Mesenchymal stem cell (in vitro differentiated cells and primary cell): ENCODE results near the gene GRAMD2A.
A peak's percentile ranks its signal among the peaks of the same experiment; 100 is the strongest.

Experiments used
- DNase-seq: peaks from one replicate; pipeline ENCODE4 v3.0.0-alpha.2; 2013
- H2AFZ ChIP-seq: one replicate; pipeline ENCODE4 v1.6.1; 2013; ENCODE audit warnings: low read depth, mild to moderate bottlenecking, control low read depth, inconsistent platforms, low read length, moderate library complexity
- H2AK5ac ChIP-seq: 2 replicates; pipeline ENCODE4 v1.6.1; 2013; ENCODE audit warnings: low read length, moderate library complexity, mild to moderate bottlenecking, inconsistent platforms; ENCODE audit not compliant: severe bottlenecking
- H2BK120ac ChIP-seq: one replicate; pipeline ENCODE4 v1.6.1; 2013; ENCODE audit warnings: low read depth, mild to moderate bottlenecking, inconsistent platforms, low read length, moderate library complexity
- H2BK12ac ChIP-seq, 2 experiments: one replicate each; pipeline ENCODE4 v1.6.1; 2013; ENCODE audit warnings: inconsistent platforms in 2 of 2, low read length in 2 of 2, mild to moderate bottlenecking in 2 of 2, moderate library complexity in 2 of 2, control low read depth in 1 of 2
- H2BK15ac ChIP-seq: one replicate; pipeline ENCODE4 v1.6.1; 2013; ENCODE audit warnings: mild to moderate bottlenecking, low read depth, inconsistent platforms; ENCODE audit not compliant: poor library complexity, severe bottlenecking
- H2BK5ac ChIP-seq: 2 replicates; pipeline ENCODE4 v1.6.1; 2013; ENCODE audit warnings: low read depth, mild to moderate bottlenecking, low read length, control low read depth, inconsistent platforms; ENCODE audit not compliant: poor library complexity, severe bottlenecking
- H3K14ac ChIP-seq, 2 experiments: one replicate each; pipeline ENCODE4 v1.6.1; 2013; ENCODE audit warnings: inconsistent platforms in 2 of 2, low read length in 2 of 2, control low read depth in 1 of 2, mild to moderate bottlenecking in 1 of 2, moderate library complexity in 1 of 2
- H3K18ac ChIP-seq, 2 experiments: one replicate each; pipeline ENCODE4 v1.6.1; 2013; ENCODE audit warnings: inconsistent platforms in 2 of 2, low read length in 2 of 2, control low read depth in 1 of 2, low read depth in 1 of 2, mild to moderate bottlenecking in 1 of 2
- H3K23ac ChIP-seq, 2 experiments: one replicate each; pipeline ENCODE4 v1.6.1; 2013; ENCODE audit warnings: inconsistent platforms in 2 of 2, low read length in 2 of 2, mild to moderate bottlenecking in 2 of 2, moderate library complexity in 2 of 2, control low read depth in 1 of 2
- H3K27ac ChIP-seq: 2 replicates; pipeline ENCODE4 v1.5.1; 2013; ENCODE audit warnings: mild to moderate bottlenecking, moderate library complexity, low read length, control low read depth, inconsistent platforms; ENCODE audit not compliant: poor library complexity, severe bottlenecking
- H3K27me3 ChIP-seq, 2 experiments: 2 replicates each; pipeline versions ENCODE4 v1.6.1 to v1.7.0; 2013; ENCODE audit warnings: low read length in 2 of 2, mild to moderate bottlenecking in 2 of 2, moderate library complexity in 2 of 2, control low read depth in 1 of 2, inconsistent platforms in 1 of 2; ENCODE audit not compliant: control insufficient read depth in 1 of 2, insufficient read depth in 1 of 2
- H3K36me3 ChIP-seq, 2 experiments: 2 replicates each; pipeline versions ENCODE4 v1.6.1 to v1.7.0; 2013; ENCODE audit warnings: low read length in 2 of 2, control low read depth in 1 of 2, inconsistent platforms in 1 of 2, low read depth in 1 of 2, mild to moderate bottlenecking in 1 of 2; ENCODE audit not compliant: insufficient read depth in 2 of 2, control insufficient read depth in 1 of 2
- H3K4ac ChIP-seq, 2 experiments: one replicate each; pipeline ENCODE4 v1.6.1; 2013; ENCODE audit warnings: inconsistent platforms in 2 of 2, low read length in 2 of 2, mild to moderate bottlenecking in 2 of 2, moderate library complexity in 2 of 2, control low read depth in 1 of 2, low read depth in 1 of 2
- H3K4me1 ChIP-seq: 2 replicates; pipeline ENCODE4 v1.6.1; 2013; ENCODE audit warnings: low read depth, low read length, control low read depth; ENCODE audit not compliant: control insufficient read depth, insufficient read depth
- H3K4me2 ChIP-seq: 2 replicates; pipeline ENCODE4 v1.6.1; 2013; ENCODE audit warnings: low read length, mild to moderate bottlenecking, inconsistent platforms; ENCODE audit not compliant: poor library complexity, severe bottlenecking
- H3K4me3 ChIP-seq, 2 experiments: 2 replicates each; pipeline versions ENCODE4 v1.5.1 to v1.7.0; 2013; ENCODE audit warnings: low read length in 2 of 2, mild to moderate bottlenecking in 2 of 2, control low read depth in 1 of 2, low read depth in 1 of 2; ENCODE audit not compliant: insufficient read depth in 1 of 2
- H3K79me1 ChIP-seq: replicated peaks from 2 replicates; pipeline ENCODE4 v1.6.1; 2013; ENCODE audit warnings: mild to moderate bottlenecking, control low read depth, low read length, inconsistent platforms; ENCODE audit not compliant: poor library complexity, severe bottlenecking
- H3K9ac ChIP-seq: 2 replicates; pipeline ENCODE4 v1.7.0; 2013; ENCODE audit warnings: mild to moderate bottlenecking, low read length, moderate library complexity
- H3K9me3 ChIP-seq: 2 replicates; pipeline ENCODE4 v1.7.0; 2013; ENCODE audit warnings: mild to moderate bottlenecking, low read length; ENCODE audit not compliant: control insufficient read depth
- H4K8ac ChIP-seq: one replicate; pipeline ENCODE4 v1.6.1; 2013; ENCODE audit warnings: inconsistent platforms, mild to moderate bottlenecking, low read length, moderate library complexity
- H4K91ac ChIP-seq: one replicate; pipeline ENCODE4 v1.6.1; 2013; ENCODE audit warnings: mild to moderate bottlenecking, low read length, inconsistent platforms
- WGBS: methylation state at CpG from one replicate; pipeline ENCODE4 v1.1.7; 2013; ENCODE audit warnings: mixed read lengths; 5-methylcytosine and 5-hydroxymethylcytosine counted together

GRAMD2A gene

DNA sequence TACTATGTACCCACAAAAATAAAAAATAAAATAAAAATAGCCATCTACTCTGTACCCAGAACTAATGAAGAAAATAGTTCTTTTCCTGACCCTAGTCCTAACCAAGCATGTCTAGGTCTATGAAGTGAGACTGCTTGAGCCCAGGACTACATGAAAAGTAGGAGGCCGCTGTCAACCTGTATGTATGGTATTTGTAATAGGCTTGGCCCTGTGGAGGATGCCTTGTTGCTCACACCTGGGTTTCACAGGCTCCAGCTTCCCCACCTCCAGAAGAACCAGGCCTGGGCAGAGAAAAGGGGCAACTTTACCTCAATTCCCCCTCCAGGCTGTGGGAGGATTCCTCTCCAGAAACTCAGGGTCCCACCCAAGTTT is 40.3 kb upstream of the GRAMD2A start:
- H2AK5ac ChIP-seq = peak overlapping the region; percentile 54
- 88% methylated on average over 1 of the region's 1 CpG for WGBS
- peaks cover 15% of the 10 kb centered on the region for H3K79me1 ChIP-seq
- peak overlapping the region; percentile 93 for H3K9ac ChIP-seq
- H3K4ac ChIP-seq = peak overlapping the region in 1 of 2 experiments; percentile 96
- H3K27me3 ChIP-seq = no peaks in the 10 kb centered on the region
- H4K8ac ChIP-seq = peak overlapping the region; percentile 24
- no peak overlapping the region for H3K23ac ChIP-seq
- no peak overlapping the region for H2AFZ ChIP-seq
- H4K91ac ChIP-seq = peak overlapping the region; percentile 62
- no peak overlapping the region for H3K4me2 ChIP-seq
- H3K36me3 ChIP-seq = peaks cover 13 to 34% of the 10 kb centered on the region in 2 experiments
- H3K18ac ChIP-seq = peak overlapping the region; percentile 40 to 89
- H3K9me3 ChIP-seq = no peaks in the 10 kb centered on the region
- H2BK15ac ChIP-seq = peak overlapping the region; percentile 1
- no peak for DNase-seq
- H3K4me3 ChIP-seq = no peak overlapping the region
- H2BK12ac ChIP-seq = peak overlapping the region; percentile 29 to 92
- H2BK5ac ChIP-seq = peak overlapping the region; percentile 9
- peaks cover 13% of the 10 kb centered on the region for H3K4me1 ChIP-seq
- peak overlapping the region; percentile 85 for H3K27ac ChIP-seq
- H3K14ac ChIP-seq = peak overlapping the region in 1 of 2 experiments; percentile 26
- H2BK120ac ChIP-seq = peak overlapping the region; percentile 86

DNA sequence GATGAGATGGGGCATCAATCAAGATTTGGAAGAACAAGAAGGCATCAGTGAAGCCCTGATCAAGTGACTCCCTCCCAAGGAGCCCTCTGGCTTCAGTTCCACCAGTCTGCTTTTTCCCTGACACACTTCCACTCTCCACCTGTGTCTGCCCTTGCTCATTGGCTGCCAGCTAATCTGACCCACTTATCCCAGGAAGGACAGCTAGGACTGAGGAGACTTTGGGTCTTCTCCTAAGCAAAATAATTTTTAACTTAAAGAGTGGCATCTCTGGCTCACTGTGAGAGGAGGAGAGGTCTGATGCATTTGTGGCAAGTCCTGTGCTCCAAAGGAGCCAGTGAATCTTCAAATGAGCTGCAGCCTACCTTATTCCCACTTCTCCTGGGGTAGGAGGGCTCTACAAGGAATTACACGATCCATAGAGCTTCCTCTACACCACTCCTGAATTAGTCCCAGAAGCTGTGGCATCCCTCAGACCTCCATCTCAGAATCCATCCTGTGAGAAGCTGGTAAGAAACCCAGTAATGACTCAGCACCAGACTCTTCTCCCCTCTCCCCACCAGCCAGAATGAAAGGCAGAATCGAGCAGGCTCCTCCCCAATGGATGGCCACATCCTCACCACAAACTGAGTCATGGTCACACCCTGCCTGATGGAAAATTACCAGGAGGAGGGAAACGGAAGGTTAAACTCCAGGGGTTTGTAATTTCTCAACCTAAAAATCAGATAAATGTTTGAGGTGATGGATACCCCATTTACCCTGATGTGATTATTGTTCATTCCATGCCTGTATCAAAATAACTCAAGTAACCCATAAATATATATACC is 39.7 kb upstream of the GRAMD2A start:
- Histone ChIP-seq H3K9ac (peak overlapping the region; percentile 93), H2AK5ac (peak overlapping the region; percentile 98), H2BK120ac (peak overlapping the region; percentile 95), H3K36me3 (peaks cover 13 to 28% of the 10 kb centered on the region in 2 experiments), H2BK5ac (peak overlapping the region; percentile 97), H2BK15ac (no peak overlapping the region), H3K4me1 (peaks cover 17% of the 10 kb centered on the region), H3K79me1 (peaks cover 11% of the 10 kb centered on the region), H3K27ac (peak overlapping the region; percentile 100), H3K4me3 (peak overlapping the region in 1 of 2 experiments; percentile 82), H4K91ac (peak overlapping the region; percentile 97), H3K27me3 (no peaks in the 10 kb centered on the region), H3K18ac (peak overlapping the region; percentile 94 to 97), H2BK12ac (peak overlapping the region; percentile 82 to 97), H3K9me3 (no peaks in the 10 kb centered on the region), H3K23ac (peak overlapping the region; percentile 92 to 96), H2AFZ (no peak overlapping the region), H3K4me2 (peak overlapping the region; percentile 55), H3K4ac (peak overlapping the region; percentile 94 to 97), H4K8ac (peak overlapping the region; percentile 47), H3K14ac (peak overlapping the region in 1 of 2 experiments; percentile 87)
- WGBS = 0% methylated on average over 2 of the region's 3 CpGs
- peak; percentile 99 for DNase-seq

DNA sequence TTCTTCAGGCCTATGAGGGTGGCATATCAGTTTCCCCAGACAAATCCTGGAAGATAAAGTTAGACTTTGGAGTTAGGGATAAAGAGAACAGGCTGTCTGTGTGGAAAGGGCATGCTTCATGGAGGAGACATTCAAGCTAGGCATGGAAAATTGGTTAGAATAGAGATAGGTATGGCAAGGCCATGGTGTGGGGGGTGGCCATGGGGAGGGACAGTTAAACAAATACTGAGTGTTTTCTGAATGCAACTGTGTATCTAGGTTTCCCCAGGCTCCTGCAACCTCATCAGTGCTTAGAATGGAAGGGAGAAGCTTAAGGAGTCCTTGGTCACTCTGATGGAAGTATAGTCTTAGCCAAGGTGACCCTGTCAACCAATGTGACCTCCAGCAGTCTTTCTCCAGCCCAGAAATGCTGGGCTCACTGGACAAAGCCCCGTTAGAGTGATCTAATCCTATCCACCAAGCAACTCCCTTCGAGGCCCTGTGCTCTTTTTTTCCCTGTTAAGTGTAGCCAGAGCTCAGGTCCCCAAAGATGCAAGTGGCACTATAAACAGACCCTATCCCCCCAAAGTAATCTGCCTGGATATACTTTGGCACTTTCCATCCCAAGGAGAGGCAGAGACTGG is 38.9 kb upstream of the GRAMD2A start:
- Histone ChIP-seq H2BK12ac (peak overlapping the region; percentile 82 to 97), H3K36me3 (peaks cover 6 to 20% of the 10 kb centered on the region in 2 experiments), H4K8ac (peak overlapping the region; percentile 47), H3K27me3 (no peaks in the 10 kb centered on the region), H3K4me2 (peak overlapping the region; percentile 55), H3K9ac (peak overlapping the region; percentile 93), H2AFZ (no peak overlapping the region), H3K18ac (peak overlapping the region; percentile 94 to 97), H3K14ac (peak overlapping the region in 1 of 2 experiments; percentile 87), H2BK15ac (peak overlapping the region; percentile 94), H3K4me1 (peaks cover 17% of the 10 kb centered on the region), H2BK5ac (peak overlapping the region; percentile 8), H3K4ac (peak overlapping the region; percentile 94 to 97), H3K27ac (peak overlapping the region; percentile 100), H3K9me3 (no peaks in the 10 kb centered on the region), H2AK5ac (peak overlapping the region; percentile 98), H3K23ac (peak overlapping the region; percentile 75 to 96), H2BK120ac (peak overlapping the region; percentile 95), H3K4me3 (peak overlapping the region in 1 of 2 experiments; percentile 82), H3K79me1 (peaks cover 11% of the 10 kb centered on the region), H4K91ac (peak overlapping the region; percentile 97)
- no peak for DNase-seq
- WGBS = 69% methylated on average over 2 of the region's 2 CpGs

DNA sequence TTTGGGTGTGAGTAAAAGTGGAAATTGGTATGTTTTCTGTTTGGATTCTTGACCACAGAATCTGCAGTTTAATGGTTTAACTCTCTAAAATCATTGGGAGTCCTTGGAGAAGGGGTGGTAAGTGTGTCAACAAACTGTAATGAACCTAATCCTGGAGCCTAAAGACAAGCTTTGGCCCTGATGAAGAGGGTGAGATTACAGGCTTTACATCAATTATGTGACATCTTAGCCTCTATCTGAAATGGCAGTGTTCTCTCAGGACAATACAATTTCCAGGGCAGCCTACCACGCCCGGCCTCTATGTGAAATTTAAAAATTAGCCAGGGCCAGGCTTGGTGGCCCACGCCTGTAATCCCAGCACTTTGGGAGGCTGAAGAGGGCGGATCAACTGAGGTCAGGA is 37.7 kb upstream of the GRAMD2A start:
- peak overlapping the region; percentile 85 for H4K91ac ChIP-seq
- 97% methylated on average over 4 of the region's 4 CpGs for WGBS
- no peak overlapping the region for H3K14ac ChIP-seq
- no peak overlapping the region for H2AFZ ChIP-seq
- no peak overlapping the region for H2BK5ac ChIP-seq
- peak overlapping the region; percentile 30 for H4K8ac ChIP-seq
- H2BK120ac ChIP-seq = no peak overlapping the region
- peak overlapping the region in 1 of 2 experiments; percentile 41 for H3K18ac ChIP-seq
- H2AK5ac ChIP-seq = peak overlapping the region; percentile 93
- H2BK15ac ChIP-seq = no peak overlapping the region
- H3K4me1 ChIP-seq = peaks cover 17% of the 10 kb centered on the region
- peak overlapping the region; percentile 17 for H3K9ac ChIP-seq
- no peak for DNase-seq
- no peaks in the 10 kb centered on the region for H3K27me3 ChIP-seq
- H3K9me3 ChIP-seq = no peaks in the 10 kb centered on the region
- H3K23ac ChIP-seq = no peak overlapping the region
- no peak overlapping the region for H3K4me2 ChIP-seq
- no peak overlapping the region for H3K4me3 ChIP-seq
- no peak overlapping the region for H3K27ac ChIP-seq
- peak overlapping the region in 1 of 2 experiments; percentile 83 for H2BK12ac ChIP-seq
- peaks cover 11% of the 10 kb centered on the region for H3K79me1 ChIP-seq
- peaks cover 0 to 8% of the 10 kb centered on the region in 2 experiments for H3K36me3 ChIP-seq
- no peak overlapping the region for H3K4ac ChIP-seq
